Adrenal gland (tissue), 19 donors: Measurements from ENCODE around the gene OR2S2. TPM values are rescaled to one million over a fixed set of nuclear protein-coding genes. Genes with fewer than 3 reads are reported as not detected.

Source experiments
- DNase-seq, 7 donors: peaks; one replicate each; pipeline ENCODE4 v3.0.0-alpha.2; 2019 to 2020
- H3K27ac ChIP-seq, 5 donors: fragments of 200-600 bp; sonication (generic) in 4 of 5; 1 replicate in 3 of 5; 2 replicates in 2 of 5; pipeline versions ENCODE4 v1.5.1 to v1.8.0; 2016 to 2020; ENCODE audit warnings: mild to moderate bottlenecking in 1 of 5
- H3K27me3 ChIP-seq: fragments of 200-600 bp; 2 replicates; pipeline ENCODE4 v1.8.0; 2021
- H3K36me3 ChIP-seq, 2 donors: fragments of 200-600 bp; replicated peaks in 1 of 2; 1 replicate in 1 of 2; 2 replicates in 1 of 2; pipeline versions ENCODE4 v1.5.1 to v1.8.0; 2018 to 2022
- H3K4me1 ChIP-seq, 2 donors: fragments of 200-600 bp; replicated peaks in 1 of 2; 1 replicate in 1 of 2; 2 replicates in 1 of 2; pipeline versions ENCODE4 v1.5.1 to v1.8.0; 2018 to 2021
- H3K4me3 ChIP-seq, 4 donors: fragments of 200-600 bp; sonication (generic) in 3 of 4; one replicate each; pipeline ENCODE4 v1.5.1; 2016 to 2018
- H3K9me3 ChIP-seq, 3 donors: fragments of 200-600 bp; sonication (generic) in 1 of 3; replicated peaks in 1 of 3; 1 replicate in 2 of 3; 2 replicates in 1 of 3; pipeline versions ENCODE4 v1.5.1 to v1.8.0; 2016 to 2021
- POLR2A ChIP-seq, 2 donors: fragments of 450-650 bp; IDR thresholded peaks; one replicate each; pipeline ENCODE4 v1.6.1; 2017; ENCODE audit warnings: antibody characterized with exemption in 2 of 2, mild to moderate bottlenecking in 2 of 2, moderate library complexity in 1 of 2
- WGBS, 4 donors: extraction: QIAGEN DNeasy Blood & Tissue Kit in 2 of 4; methylation state at CpG; one replicate each; pipeline versions ENCODE4 v1.1.5 to v1.1.7; 2013 to 2017; 5-methylcytosine and 5-hydroxymethylcytosine counted together
- intact Hi-C, 2 donors: fragments of 100-400 bp; cut with DNase I; formaldehyde crosslinking; loops; one replicate each; pipeline versions ENCODE4 v1.14.1 to v1.15.0; 2022 to 2023
- long read RNA-seq, 10 donors: library from polyadenylated mRNA in 3 of 10; unstranded in 2 of 10; stranded (forward) in 1 of 10; transcript quantifications; one replicate each; pipeline ENCODE4 v2.0.0 and lab custom pipeline, GENCODE V29; 2021 to 2026
- polyA plus RNA-seq, 3 donors: library from polyadenylated mRNA; stranded (reverse); fragments of 200-250 nt in 2 of 3; fragments of 350-450 nt in 1 of 3; fragmentation: Illumina TruSeq in 1 of 3; extraction: RNeasy Lipid Tissue Mini Kit (QIAGEN cat#74804) in 1 of 3; gene quantifications; one replicate each; pipeline ENCODE4 v1.2.3, GENCODE V29; 2013 to 2014
- total RNA-seq, 9 donors: library from RNA; depleted of rRNA in 4 of 9; stranded (reverse); fragments of >200 nt in 4 of 9; fragments of 120-200 nt in 1 of 9; fragmentation: NEBNext Ultra II Directional in 1 of 9; extraction: Animal tissue kit (Norgen Biotek cat#: 25700) in 1 of 9; gene quantifications; one replicate each; pipeline versions ENCODE4 v1.1.0 to v1.2.4, GENCODE V29; 2013 to 2023
- TF ChIP-seq, protein P1 (sequence below), 6 experiments: fragments of 450-650 bp in 4 of 6; fragments of 200-600 bp in 2 of 6; sonication (generic) in 1 of 6; IDR thresholded peaks; 1 replicate in 5 of 6; 2 replicates in 1 of 6; pipeline versions ENCODE4 v1.5.1 to v1.8.0; 2016 to 2021; ENCODE audit warnings: antibody characterized with exemption in 6 of 6, mild to moderate bottlenecking in 2 of 6, moderate library complexity in 1 of 6
- donor health status: healthy with polysubstance abuse.
- donor health status: Bipolar disorder and iron deficiency.
- donor health status: DM: yes; HTN: yes; CAD: no.
- donor health status: DM: no; HTN: no; CAD: no.
- donor health status: DM: no; HTN: no; CAD: no.
- donor health status: DM: yes; HTN: yes; CAD: no.

The OR2S2 gene
- total RNA-seq = not detected
- polyA plus RNA-seq = not detected
- long read RNA-seq, donor 1 = 0 reads
- long read RNA-seq, donor 2 = 0 reads
- long read RNA-seq, donor 3 = 0 reads
- long read RNA-seq, donor 4 = 0 reads
- long read RNA-seq, donor 5 = 0 reads
- long read RNA-seq, donor 6 = 0 reads
- long read RNA-seq, donor 7 = 0 reads
- long read RNA-seq, donor 8, partial matches to known transcripts = 0 of 1 reads
- long read RNA-seq, donor 8, other reads (novel, unspliced or antisense) = 0 of 1 reads
- long read RNA-seq, donor 9 = 0 reads
- long read RNA-seq, donor 10 = 0 reads

DNA sequence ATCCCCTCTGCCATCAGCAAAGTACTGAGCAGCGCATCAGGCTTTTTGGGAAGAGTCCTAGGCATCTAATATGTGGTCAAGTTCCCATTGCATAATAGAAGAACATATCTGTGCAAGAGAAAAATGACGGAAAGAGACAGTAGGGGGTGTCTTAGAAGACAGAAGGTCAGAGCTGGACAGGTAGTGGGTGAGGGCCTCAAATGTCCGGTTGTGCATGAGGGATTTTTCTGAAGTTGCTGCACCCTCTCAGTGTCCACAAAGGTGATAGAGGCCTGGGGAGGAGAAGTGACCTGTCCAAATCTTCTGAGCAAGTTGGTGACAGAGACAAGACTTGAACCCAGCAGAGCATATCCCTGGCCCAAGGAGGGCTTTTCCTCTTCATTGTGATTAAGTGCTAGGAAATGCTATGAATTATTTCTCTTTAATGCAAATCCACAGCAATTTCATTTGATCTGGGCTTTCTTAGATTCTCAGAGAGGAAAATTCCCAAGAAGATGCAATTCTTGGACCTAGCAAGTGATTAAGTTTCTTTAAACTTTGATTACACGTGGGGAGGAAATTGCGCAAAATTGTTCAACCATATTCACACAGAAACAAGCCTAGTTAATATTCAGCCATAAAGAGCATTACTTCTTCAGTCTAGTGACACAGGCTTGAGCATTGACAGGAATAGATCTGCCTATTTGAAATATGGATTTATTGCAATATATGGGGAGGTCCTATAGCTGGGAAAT is at the start of gene OR2S2:
OR2S2 (minus strand) TSS at position 51 of the 734 bp plus-strand sequence. CDS start 56 bp downstream, outside the sequence.
- Histone ChIP-seq H3K36me3 (no peaks in the 10 kb centered on the region), H3K27me3 (peaks cover 3% of the 10 kb centered on the region), H3K27ac (no peak within 1 kb of the TSS), H3K9me3 (no peaks in the 10 kb centered on the region), H3K4me3 (no peak within 1 kb of the TSS), H3K4me1 (no peaks in the 10 kb centered on the region)
- intact Hi-C loops = loop anchor here in 1 of 2 donors (5.0 kb wide), 1 partner anchor 59 kb away; no protein-coding TSS in a partner anchor
- WGBS, 4 donors = 77 to 83% (median 80%) methylated on average over 5 of the region's 5 CpGs
- no peak for DNase-seq
- TF ChIP-seq POLR2A (IDR thresholded peaks at IDR 0.05) = no peak
- TF ChIP-seq, protein P1, sequence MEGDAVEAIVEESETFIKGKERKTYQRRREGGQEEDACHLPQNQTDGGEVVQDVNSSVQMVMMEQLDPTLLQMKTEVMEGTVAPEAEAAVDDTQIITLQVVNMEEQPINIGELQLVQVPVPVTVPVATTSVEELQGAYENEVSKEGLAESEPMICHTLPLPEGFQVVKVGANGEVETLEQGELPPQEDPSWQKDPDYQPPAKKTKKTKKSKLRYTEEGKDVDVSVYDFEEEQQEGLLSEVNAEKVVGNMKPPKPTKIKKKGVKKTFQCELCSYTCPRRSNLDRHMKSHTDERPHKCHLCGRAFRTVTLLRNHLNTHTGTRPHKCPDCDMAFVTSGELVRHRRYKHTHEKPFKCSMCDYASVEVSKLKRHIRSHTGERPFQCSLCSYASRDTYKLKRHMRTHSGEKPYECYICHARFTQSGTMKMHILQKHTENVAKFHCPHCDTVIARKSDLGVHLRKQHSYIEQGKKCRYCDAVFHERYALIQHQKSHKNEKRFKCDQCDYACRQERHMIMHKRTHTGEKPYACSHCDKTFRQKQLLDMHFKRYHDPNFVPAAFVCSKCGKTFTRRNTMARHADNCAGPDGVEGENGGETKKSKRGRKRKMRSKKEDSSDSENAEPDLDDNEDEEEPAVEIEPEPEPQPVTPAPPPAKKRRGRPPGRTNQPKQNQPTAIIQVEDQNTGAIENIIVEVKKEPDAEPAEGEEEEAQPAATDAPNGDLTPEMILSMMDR (IDR thresholded peaks at IDR 0.05) = no peak

DNA sequence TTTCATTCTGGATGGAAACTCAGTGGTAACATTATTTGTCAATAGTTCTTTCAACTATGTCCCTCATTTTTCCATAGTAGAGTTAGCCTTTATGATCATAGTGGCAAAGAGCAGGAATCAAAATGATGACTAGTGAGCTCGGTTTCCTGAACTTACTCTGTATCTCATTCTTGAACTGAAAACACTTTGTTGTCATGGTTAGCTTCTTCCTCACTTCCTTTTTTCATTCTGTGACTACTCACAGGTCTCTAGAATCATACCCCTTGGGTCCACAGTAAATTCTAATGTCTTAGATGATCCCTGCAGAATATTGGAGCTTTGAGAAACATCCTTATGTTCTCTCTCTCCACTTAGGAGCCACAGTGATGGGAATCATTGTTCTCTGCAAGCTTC is 49.4 kb upstream of the OR2S2 start:
- TF ChIP-seq, protein P1 (IDR thresholded peaks at IDR 0.05) = no peak
- TF ChIP-seq POLR2A (IDR thresholded peaks at IDR 0.05) = no peak
- Histone ChIP-seq H3K27me3 (peaks cover 9% of the 10 kb centered on the region), H3K9me3 (no peaks in the 10 kb centered on the region), H3K27ac (no peak overlapping the region), H3K4me1 (no peaks in the 10 kb centered on the region), H3K4me3 (no peak overlapping the region), H3K36me3 (no peaks in the 10 kb centered on the region)
- DNase-seq = no peak
- 50 to 69% (median 61%) methylated on average over 1 of the region's 1 CpG for WGBS, 4 donors
- intact Hi-C loops = no loop called here

GRCh38 chr9:36006549-36007315 is 48.8 kb upstream of the OR2S2 start:
- H3K27me3 ChIP-seq = peaks cover 9% of the 10 kb centered on the region
- intact Hi-C loops = no loop called here
- no peaks in the 10 kb centered on the region for H3K36me3 ChIP-seq
- H3K4me1 ChIP-seq = no peaks in the 10 kb centered on the region
- H3K4me3 ChIP-seq = no peak overlapping the region
- no peak for DNase-seq
- WGBS, 4 donors = 60 to 79% (median 65%) methylated on average over 3 of the region's 3 CpGs
- no peak overlapping the region for H3K27ac ChIP-seq
- H3K9me3 ChIP-seq = no peaks in the 10 kb centered on the region
- TF ChIP-seq, protein P1 (IDR thresholded peaks at IDR 0.05) = no peak
- no peak for TF ChIP-seq POLR2A (IDR thresholded peaks at IDR 0.05)

- Histone ChIP-seq H3K4me1 (no peaks in the 10 kb centered on the region), H3K9me3 (no peaks in the 10 kb centered on the region), H3K27me3 (peaks cover 9% of the 10 kb centered on the region), H3K27ac (no peak overlapping the region), H3K4me3 (no peak overlapping the region), H3K36me3 (no peaks in the 10 kb centered on the region)
- WGBS, 4 donors = 67 to 90% (median 73%) methylated on average over 1 of the region's 1 CpG
- no peak for TF ChIP-seq POLR2A (IDR thresholded peaks at IDR 0.05)
- TF ChIP-seq, protein P1 (IDR thresholded peaks at IDR 0.05) = no peak
- no peak for DNase-seq
- intact Hi-C loops = no loop called here
These were observed 47.9 kb upstream of the OR2S2 start for GRCh38 chr9:36005891-36006290.
